ENCODE data around the gene ABHD12. TPM values are rescaled to one million over a fixed set of nuclear protein-coding genes. Genes with fewer than 3 reads are reported as not detected.

Gene ABHD12
- total and polyA plus RNA-seq, 10 of the 15 experiments (the other 5 are each of a cell fraction or from before 2014, with no cell fraction given): 1.5 to 61.8 (median 26.7) TPM

- TF ChIP-seq, protein P1, sequence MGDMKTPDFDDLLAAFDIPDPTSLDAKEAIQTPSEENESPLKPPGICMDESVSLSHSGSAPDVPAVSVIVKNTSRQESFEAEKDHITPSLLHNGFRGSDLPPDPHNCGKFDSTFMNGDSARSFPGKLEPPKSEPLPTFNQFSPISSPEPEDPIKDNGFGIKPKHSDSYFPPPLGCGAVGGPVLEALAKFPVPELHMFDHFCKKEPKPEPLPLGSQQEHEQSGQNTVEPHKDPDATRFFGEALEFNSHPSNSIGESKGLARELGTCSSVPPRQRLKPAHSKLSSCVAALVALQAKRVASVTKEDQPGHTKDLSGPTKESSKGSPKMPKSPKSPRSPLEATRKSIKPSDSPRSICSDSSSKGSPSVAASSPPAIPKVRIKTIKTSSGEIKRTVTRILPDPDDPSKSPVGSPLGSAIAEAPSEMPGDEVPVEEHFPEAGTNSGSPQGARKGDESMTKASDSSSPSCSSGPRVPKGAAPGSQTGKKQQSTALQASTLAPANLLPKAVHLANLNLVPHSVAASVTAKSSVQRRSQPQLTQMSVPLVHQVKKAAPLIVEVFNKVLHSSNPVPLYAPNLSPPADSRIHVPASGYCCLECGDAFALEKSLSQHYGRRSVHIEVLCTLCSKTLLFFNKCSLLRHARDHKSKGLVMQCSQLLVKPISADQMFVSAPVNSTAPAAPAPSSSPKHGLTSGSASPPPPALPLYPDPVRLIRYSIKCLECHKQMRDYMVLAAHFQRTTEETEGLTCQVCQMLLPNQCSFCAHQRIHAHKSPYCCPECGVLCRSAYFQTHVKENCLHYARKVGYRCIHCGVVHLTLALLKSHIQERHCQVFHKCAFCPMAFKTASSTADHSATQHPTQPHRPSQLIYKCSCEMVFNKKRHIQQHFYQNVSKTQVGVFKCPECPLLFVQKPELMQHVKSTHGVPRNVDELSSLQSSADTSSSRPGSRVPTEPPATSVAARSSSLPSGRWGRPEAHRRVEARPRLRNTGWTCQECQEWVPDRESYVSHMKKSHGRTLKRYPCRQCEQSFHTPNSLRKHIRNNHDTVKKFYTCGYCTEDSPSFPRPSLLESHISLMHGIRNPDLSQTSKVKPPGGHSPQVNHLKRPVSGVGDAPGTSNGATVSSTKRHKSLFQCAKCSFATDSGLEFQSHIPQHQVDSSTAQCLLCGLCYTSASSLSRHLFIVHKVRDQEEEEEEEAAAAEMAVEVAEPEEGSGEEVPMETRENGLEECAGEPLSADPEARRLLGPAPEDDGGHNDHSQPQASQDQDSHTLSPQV (IDR thresholded peaks at IDR 0.05): no peak
- no peak for TF ChIP-seq KDM1A (IDR thresholded peaks at IDR 0.05; ENCODE audit: borderline replicate concordance)
- no peak for TF ChIP-seq ZBTB33 (IDR thresholded peaks at IDR 0.05)
- TF ChIP-seq RAD21 (IDR thresholded peaks at IDR 0.05; ENCODE audit: insufficient read depth, low read depth, low read length): no peak
- TF ChIP-seq ZNF24 (IDR thresholded peaks at IDR 0.05): no peak
- no peak for ATAC-seq
- H3K27me3 ChIP-seq (replicated peaks in 1 of 2; ENCODE audit: control insufficient read depth in 2 of 2, insufficient read depth in 2 of 2, low read length in 1 of 2): no peaks in the 10 kb centered on the region
- SMC1A ChIA-PET (ENCODE audit: uncharacterized antibody, unreplicated experiment): no interaction called here
- H3K4me2 ChIP-seq (ENCODE audit: control insufficient read depth, insufficient read depth): no peak overlapping the region
- RAD21 ChIA-PET (ENCODE audit: unreplicated experiment): no interaction called here
- H3K79me2 ChIP-seq (ENCODE audit: control insufficient read depth, insufficient read depth, low read length): no peaks in the 10 kb centered on the region
- no peak overlapping the region for H3K27ac ChIP-seq (ENCODE audit: control insufficient read depth, insufficient read depth)
- in situ Hi-C loops (cut with MboI) (loop anchor here (25.0 kb wide), 1 partner anchor 1896 kb away; the partner anchor contains the start of genes GZF1 and NXT1), intact Hi-C loops (cut with micrococcal nuclease; ENCODE audit: unreplicated experiment) (no loop called here)
- peaks cover 7% of the 10 kb centered on the region; the same call in 1 of the 2 replicates for H3K4me1 ChIP-seq (ENCODE audit: control insufficient read depth, insufficient read depth, low read length)
- FAIRE-seq: no peak
- H4K20me1 ChIP-seq (ENCODE audit: control insufficient read depth, insufficient read depth): no peaks in the 10 kb centered on the region
- H3K9ac ChIP-seq (ENCODE audit: control insufficient read depth, insufficient read depth, low read length): no peak overlapping the region
- WGBS (ENCODE audit: insufficient coverage, insufficient replicate concordance, low lambda C conversion rate, missing lambda C conversion rate): 94% methylated on average over 10 of the region's 10 CpGs
- H2AFZ ChIP-seq (ENCODE audit: control insufficient read depth, low read depth, low read length): no peak overlapping the region
- POLR2A ChIA-PET: no interaction called here
- H3K9me3 ChIP-seq (replicated peaks; ENCODE audit: control insufficient read depth, insufficient read depth, low read length): no peaks in the 10 kb centered on the region
- CTCF ChIA-PET: interaction anchor here (0.6 kb wide), 1 partner anchor 15 kb away, joined by 3 read pairs; no protein-coding TSS in a partner anchor
- no peak overlapping the region for H3K4me3 ChIP-seq
- no TSS peak for BruUV-seq (replicated peaks)
- peaks cover 2 to 5% of the 10 kb centered on the region in 2 experiments; a peak in 3 of 4 replicates for H3K36me3 ChIP-seq (ENCODE audit: control insufficient read depth in 2 of 2, insufficient read depth in 2 of 2, low read length in 1 of 2)
- DNase-seq (ENCODE audit: low read depth, low spot score): no peak
Observed at GRCh38 chr20:25257756-25258475, 132.7 kb downstream of the ABHD12 start.
